ENCODE data around the gene BASP1.

DNA sequence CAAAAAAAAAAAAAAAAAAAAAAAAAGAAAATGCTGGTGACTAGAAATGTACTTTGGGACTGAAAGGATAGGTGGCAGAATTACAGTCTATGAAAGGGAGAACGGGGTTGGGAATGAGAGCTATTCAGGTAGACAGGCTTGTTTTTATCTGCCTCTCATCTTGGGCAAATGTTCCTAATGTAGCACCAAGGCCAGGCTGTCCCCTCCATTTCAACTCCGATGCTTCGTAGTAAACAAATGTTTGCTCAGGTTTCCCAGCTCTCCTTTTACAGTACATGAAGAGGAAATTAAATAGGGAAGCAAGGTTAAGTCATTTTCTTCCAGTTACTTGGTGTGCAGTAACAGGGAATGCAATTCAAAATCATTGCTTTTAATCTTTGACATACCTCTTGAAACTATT, 4.4 kb upstream of the BASP1 start:
- TF ChIP-seq, protein P1, sequence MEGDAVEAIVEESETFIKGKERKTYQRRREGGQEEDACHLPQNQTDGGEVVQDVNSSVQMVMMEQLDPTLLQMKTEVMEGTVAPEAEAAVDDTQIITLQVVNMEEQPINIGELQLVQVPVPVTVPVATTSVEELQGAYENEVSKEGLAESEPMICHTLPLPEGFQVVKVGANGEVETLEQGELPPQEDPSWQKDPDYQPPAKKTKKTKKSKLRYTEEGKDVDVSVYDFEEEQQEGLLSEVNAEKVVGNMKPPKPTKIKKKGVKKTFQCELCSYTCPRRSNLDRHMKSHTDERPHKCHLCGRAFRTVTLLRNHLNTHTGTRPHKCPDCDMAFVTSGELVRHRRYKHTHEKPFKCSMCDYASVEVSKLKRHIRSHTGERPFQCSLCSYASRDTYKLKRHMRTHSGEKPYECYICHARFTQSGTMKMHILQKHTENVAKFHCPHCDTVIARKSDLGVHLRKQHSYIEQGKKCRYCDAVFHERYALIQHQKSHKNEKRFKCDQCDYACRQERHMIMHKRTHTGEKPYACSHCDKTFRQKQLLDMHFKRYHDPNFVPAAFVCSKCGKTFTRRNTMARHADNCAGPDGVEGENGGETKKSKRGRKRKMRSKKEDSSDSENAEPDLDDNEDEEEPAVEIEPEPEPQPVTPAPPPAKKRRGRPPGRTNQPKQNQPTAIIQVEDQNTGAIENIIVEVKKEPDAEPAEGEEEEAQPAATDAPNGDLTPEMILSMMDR (IDR thresholded peaks at IDR 0.05; ENCODE audit: poor library complexity): no peak
- no peak for TF ChIP-seq EZH2 (IDR thresholded peaks at IDR 0.05; ENCODE audit: borderline replicate concordance)

Data from hepatocyte (in vitro differentiated cells).